ENCODE results near the gene ZNF350. TPM values are rescaled to one million over a fixed set of nuclear protein-coding genes. Genes with fewer than 3 reads are reported as not detected.
A peak's percentile ranks its signal among the peaks of the same experiment; 100 is the strongest.

Gene ZNF350
- total and polyA plus RNA-seq, 2 of the 13 experiments (the other 11 are each of a cell fraction or from before 2014, with no cell fraction given), result 3.7 to 6.9 TPM

DNA sequence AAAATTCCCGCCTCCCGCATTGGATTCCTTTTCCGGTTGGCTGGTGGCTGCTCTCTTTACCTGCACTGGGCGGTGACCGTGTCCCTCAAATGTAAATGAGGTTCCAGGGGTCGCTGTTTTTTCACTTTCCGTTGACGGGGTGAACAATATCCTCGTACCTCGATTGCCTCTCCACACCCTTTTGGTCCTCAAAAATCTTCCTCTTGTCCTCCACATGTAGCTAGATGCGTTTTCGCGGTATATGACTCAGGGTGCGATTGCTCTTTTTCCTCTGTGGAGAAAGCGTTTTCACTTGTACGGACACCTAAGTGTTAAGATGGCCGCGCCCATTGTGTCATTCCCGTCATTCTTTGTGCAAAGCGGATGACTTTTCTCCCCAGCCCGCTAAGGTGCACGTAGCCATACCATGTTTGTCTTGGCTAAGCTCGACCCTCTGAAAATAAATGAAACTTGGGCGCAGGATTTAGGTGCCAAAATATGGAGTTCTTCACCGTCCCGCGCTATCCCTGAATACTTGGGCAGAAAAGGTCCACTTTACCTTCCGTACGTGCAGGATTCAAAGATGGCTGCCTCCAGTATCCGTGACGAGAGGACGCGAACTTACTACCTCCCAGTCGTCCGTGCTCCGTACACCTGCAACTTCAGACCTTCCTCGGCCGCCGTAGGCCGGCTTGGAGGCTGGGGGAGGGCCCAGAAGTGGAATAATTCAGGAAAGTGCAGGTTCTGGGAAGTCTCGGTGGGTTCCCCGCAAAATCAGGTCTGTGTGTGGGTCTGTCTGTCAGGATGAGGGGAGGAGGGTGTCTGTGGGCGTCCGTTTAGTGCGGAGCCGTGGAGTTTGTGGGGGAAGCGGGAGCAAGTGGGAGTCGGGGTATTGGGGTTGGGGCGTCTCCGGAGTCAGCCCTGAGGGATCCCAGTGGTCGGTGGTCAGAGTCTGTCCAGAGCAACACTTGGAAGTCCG, 59.6 kb downstream of the ZNF350 start, which contains the start of gene ZNF613:
Gene ZNF613, plus strand, starts transcription at position 689 of the 958 bp plus-strand sequence. CDS start 8,749 bp downstream, outside the sequence.
- peaks cover 5 to 14% of the 10 kb centered on the region in 2 experiments; a peak in 3 of 5 replicates for H3K36me3 ChIP-seq (replicated peaks in 1 of 2; ENCODE audit: control insufficient read depth in 1 of 2, insufficient read depth in 2 of 2, low read length in 2 of 2)
- no peaks in the 10 kb centered on the region for H4K20me1 ChIP-seq (ENCODE audit: insufficient read depth, low read length)
- WGBS (ENCODE audit: low lambda C conversion rate), result 2% methylated on average over 43 of the region's 52 CpGs
- intact Hi-C loops (cut with micrococcal nuclease; ENCODE audit: unreplicated experiment), result loop anchor here (2.0 to 10.0 kb wide), 2 partner anchors 22 to 78 kb away; partner anchors contain the start of genes ZNF615 and ZNF649
- FAIRE-seq (peak; percentile 85), ATAC-seq (peak; percentile 93), DNase-seq (ENCODE audit: low spot score) (peak; percentile 89)
- BruUV-seq (replicated peaks), result TSS peak; percentile 74
- peak within 1 kb of the TSS; percentile 66 for H3K4me2 ChIP-seq (ENCODE audit: low read depth, low read length)
- peaks cover 27% of the 10 kb centered on the region for H3K9me3 ChIP-seq (ENCODE audit: low read length)
- H3K4me3 ChIP-seq (replicated peaks in 1 of 3; ENCODE audit: insufficient read depth in 1 of 3, low read depth in 2 of 3, low read length in 3 of 3), result peak within 1 kb of the TSS; percentile 88 to 98 (median 96)
- no peaks in the 10 kb centered on the region; a peak in 1 of 5 replicates for H3K27me3 ChIP-seq (ENCODE audit: control insufficient read depth in 1 of 2, insufficient read depth in 2 of 2, low read length in 2 of 2)
- ChIA-PET CTCF (ENCODE audit: low intra/inter-chr PET ratio, low total read pairs) (no interaction called here), POLR2A (no interaction called here)
- peak within 1 kb of the TSS; percentile 84 for H3K9ac ChIP-seq (ENCODE audit: insufficient read depth, low read depth, low read length)
- peaks cover 13% of the 10 kb centered on the region for H3K79me2 ChIP-seq (ENCODE audit: insufficient read depth, low read length)
- peak within 1 kb of the TSS; percentile 87 for H3K27ac ChIP-seq (ENCODE audit: extremely low read length, insufficient read depth, low read length)
- in situ Hi-C loops (cut with HindIII; ENCODE audit: extremely low pct_ligation_motif_present, low pct_unique_long_range_greater_than_20kb), result no loop called here
- H2AFZ ChIP-seq (ENCODE audit: low read length), result peak within 1 kb of the TSS; percentile 99
- peaks cover 32% of the 10 kb centered on the region for H3K4me1 ChIP-seq (ENCODE audit: insufficient read depth, low read length)
- TF ChIP-seq KLF11 (CRISPR knock-in tag; IDR thresholded peaks at IDR 0.05) (no peak), IRF2 (CRISPR knock-in tag; IDR thresholded peaks at IDR 0.05) (peak; percentile 95), FOXA1 (IDR thresholded peaks at IDR 0.05) (no peak), FOXA1 (CRISPR knock-in tag; IDR thresholded peaks at IDR 0.05) (no peak; the same call in 1 of the 2 replicates), KDM2A (CRISPR knock-in tag; IDR thresholded peaks at IDR 0.05; ENCODE audit: borderline replicate concordance, low read depth) (peak; percentile 88), THYN1 (CRISPR knock-in tag; IDR thresholded peaks at IDR 0.05; ENCODE audit: borderline replicate concordance, low read depth) (no peak), DBP (CRISPR knock-in tag; IDR thresholded peaks at IDR 0.05; ENCODE audit: not compliant biosample characterization) (no peak), ZNF280D (CRISPR knock-in tag; IDR thresholded peaks at IDR 0.05) (peak; percentile 80), PHF21A (CRISPR knock-in tag; IDR thresholded peaks at IDR 0.05) (no peak; the same call in 1 of the 2 replicates), DNMT1 (CRISPR knock-in tag; IDR thresholded peaks at IDR 0.05) (no peak), ZFP36 (IDR thresholded peaks at IDR 0.05; ENCODE audit: borderline replicate concordance, low read depth, low read length, partially characterized antibody) (no peak), RORA (CRISPR knock-in tag; IDR thresholded peaks at IDR 0.05) (no peak), ZNF549 (CRISPR knock-in tag; IDR thresholded peaks at IDR 0.05) (no peak)
- TF ChIP-seq, protein P1, sequence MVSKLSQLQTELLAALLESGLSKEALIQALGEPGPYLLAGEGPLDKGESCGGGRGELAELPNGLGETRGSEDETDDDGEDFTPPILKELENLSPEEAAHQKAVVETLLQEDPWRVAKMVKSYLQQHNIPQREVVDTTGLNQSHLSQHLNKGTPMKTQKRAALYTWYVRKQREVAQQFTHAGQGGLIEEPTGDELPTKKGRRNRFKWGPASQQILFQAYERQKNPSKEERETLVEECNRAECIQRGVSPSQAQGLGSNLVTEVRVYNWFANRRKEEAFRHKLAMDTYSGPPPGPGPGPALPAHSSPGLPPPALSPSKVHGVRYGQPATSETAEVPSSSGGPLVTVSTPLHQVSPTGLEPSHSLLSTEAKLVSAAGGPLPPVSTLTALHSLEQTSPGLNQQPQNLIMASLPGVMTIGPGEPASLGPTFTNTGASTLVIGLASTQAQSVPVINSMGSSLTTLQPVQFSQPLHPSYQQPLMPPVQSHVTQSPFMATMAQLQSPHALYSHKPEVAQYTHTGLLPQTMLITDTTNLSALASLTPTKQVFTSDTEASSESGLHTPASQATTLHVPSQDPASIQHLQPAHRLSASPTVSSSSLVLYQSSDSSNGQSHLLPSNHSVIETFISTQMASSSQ (IDR thresholded peaks at IDR 0.05; ENCODE audit: low read depth), result no peak
- TF ChIP-seq, protein P1 (CRISPR knock-in tag; IDR thresholded peaks at IDR 0.05; ENCODE audit: borderline replicate concordance), result no peak

Data from HepG2 (cell line).